ENCODE measurements around the gene DGCR2.

DGCR2 gene

Small RNA genes lying within 50 kb of the gene (small RNA-seq; reads per million reads assigned to genes)
- 0 reads per million in 2 experiments for gene RF00019

Data from SK-N-DZ (cell line).